A549 (cell line): ENCODE data around the gene ATP9A. TPM values are rescaled to one million over a fixed set of nuclear protein-coding genes. Genes with fewer than 3 reads are reported as not detected.

Source experiments
- ATAC-seq, 2 experiments: fragments of 200-7000 bp in 1 of 2; fragments of >200 bp in 1 of 2; cut with Nextera tagmentation in 1 of 2; cut with Tn5 transposase in 1 of 2; 3 replicates each; pipeline versions ENCODE4 v1.8.0 to v1.9.1; 2018 to 2020; ENCODE audit warnings: mild to moderate bottlenecking in 1 of 2, moderate library complexity in 1 of 2
- CTCF ChIA-PET: fragments of 300-600 bp; sonication (Branson Sonifier 250); formaldehyde crosslinking; extraction: SDS; loops from one replicate; lab custom pipeline; 2021; ENCODE audit warnings: antibody characterized with exemption, inconsistent platforms; lab: Yijun Ruan, JAX
- POLR2A ChIA-PET: fragments of 350-600 bp; formaldehyde crosslinking; extraction: SDS; loops from one replicate; lab custom pipeline; 2021; ENCODE audit warnings: antibody characterized with exemption, inconsistent platforms; lab: Yijun Ruan, JAX
- DNase-seq, 2 experiments: peaks; one replicate each; pipeline versions ENCODE4 v3.0.0 to v3.0.0-alpha.2; 2011 to 2016; ENCODE audit warnings: low read depth in 1 of 2, low spot score in 1 of 2
- FAIRE-seq: peaks from 2 replicates; lab custom pipeline; 2011; peaks lifted over from hg19 to GRCh38; lab: Jason Lieb, UNC
- H3K27ac ChIP-seq, 2 experiments: fragments of >200 bp; sonication (Bioruptor Twin); formaldehyde crosslinking; 3 replicates each; pipeline ENCODE4 v1.5.1; 2016 to 2017
- H3K4me1 ChIP-seq: fragments of >200 bp; sonication (Bioruptor Twin); formaldehyde crosslinking; 3 replicates; pipeline ENCODE4 v1.6.1; 2016
- H3K4me2 ChIP-seq: fragments of >200 bp; sonication (Bioruptor Twin); formaldehyde crosslinking; 3 replicates; pipeline ENCODE4 v1.6.1; 2016
- H3K4me3 ChIP-seq: fragments of >200 bp; sonication (Bioruptor Twin); formaldehyde crosslinking; 3 replicates; pipeline ENCODE4 v1.5.1; 2016
- H3K9me3 ChIP-seq: fragments of >200 bp; sonication (Bioruptor Twin); formaldehyde crosslinking; 3 replicates; pipeline ENCODE4 v1.6.1; 2016
- ATOH8 ChIP-seq: fragments of 250-450 bp; sonication (Bioruptor Pico); IDR thresholded peaks from 2 replicates; pipeline ENCODE4 v1.5.0; 2020; ENCODE audit warnings: low read depth, mild to moderate bottlenecking, moderate library complexity
- CBX2 ChIP-seq: fragments of 200-600 bp; sonication (generic); IDR thresholded peaks from 2 replicates; pipeline ENCODE4 v1.6.1; 2016; ENCODE audit warnings: low read depth, mild to moderate bottlenecking, borderline replicate concordance
- EHF ChIP-seq: fragments of 250-450 bp; sonication (Bioruptor Pico); IDR thresholded peaks from 2 replicates; pipeline ENCODE4 v1.5.0; 2020; ENCODE audit warnings: mild to moderate bottlenecking
- ESRRA ChIP-seq: fragments of 150-350 bp; IDR thresholded peaks from 2 replicates; pipeline ENCODE4 v1.6.1; 2014; ENCODE audit warnings: mild to moderate bottlenecking, low read length, borderline replicate concordance
- FOSL2 ChIP-seq, 2 experiments: fragments of 450-650 bp in 1 of 2; fragments of >200 bp in 1 of 2; sonication (Bioruptor Twin) in 1 of 2; formaldehyde crosslinking; IDR thresholded peaks; 2 replicates each; pipeline versions ENCODE4 v1.5.0 to v1.6.1; 2016 to 2020; ENCODE audit warnings: mild to moderate bottlenecking in 1 of 2, moderate library complexity in 1 of 2
- HEYL ChIP-seq: fragments of 250-450 bp; sonication (Bioruptor Pico); IDR thresholded peaks from 2 replicates; pipeline ENCODE4 v1.8.0; 2021; ENCODE audit warnings: mild to moderate bottlenecking, moderate library complexity
- HMGXB4 ChIP-seq: fragments of 250-450 bp; sonication (Bioruptor Pico); IDR thresholded peaks from 2 replicates; pipeline ENCODE4 v1.5.0; 2021; ENCODE audit warnings: mild to moderate bottlenecking, moderate library complexity, borderline replicate concordance
- MAX ChIP-seq: IDR thresholded peaks from 2 replicates; pipeline ENCODE4 v1.6.1; 2012
- NPAS2 ChIP-seq: fragments of 250-450 bp; sonication (Bioruptor Pico); IDR thresholded peaks from 2 replicates; pipeline ENCODE4 v1.8.0; 2022; ENCODE audit warnings: mild to moderate bottlenecking, moderate library complexity, borderline replicate concordance
- PBX3 ChIP-seq: IDR thresholded peaks from 2 replicates; pipeline ENCODE4 v1.6.1; 2012
- RARB ChIP-seq: fragments of 250-450 bp; sonication (Bioruptor Pico); IDR thresholded peaks from 2 replicates; pipeline ENCODE4 v1.8.0; 2021; ENCODE audit warnings: mild to moderate bottlenecking, moderate library complexity
- RCOR1 ChIP-seq: fragments of 150-350 bp; IDR thresholded peaks from 2 replicates; pipeline ENCODE4 v1.6.1; 2014; ENCODE audit warnings: antibody characterized with exemption, low read length, low read depth
- SMC3 ChIP-seq: fragments of >200 bp; sonication (Bioruptor Twin); formaldehyde crosslinking; IDR thresholded peaks from 3 replicates; pipeline ENCODE4 v1.6.1; 2018; ENCODE audit warnings: inconsistent platforms
- SREBF2 ChIP-seq: fragments of 450-650 bp; IDR thresholded peaks from 2 replicates; pipeline ENCODE4 v1.6.1; 2014; ENCODE audit warnings: mild to moderate bottlenecking, moderate library complexity
- TP53 ChIP-seq: fragments of 250-450 bp; sonication (Bioruptor Pico); IDR thresholded peaks from 2 replicates; pipeline ENCODE4 v1.5.0; 2021; ENCODE audit warnings: mild to moderate bottlenecking, moderate library complexity
- ZC3H11A ChIP-seq: fragments of 450-650 bp; IDR thresholded peaks from 2 replicates; pipeline ENCODE4 v1.6.1; 2014; ENCODE audit warnings: antibody characterized with exemption, mild to moderate bottlenecking
- ZFP36 ChIP-seq: fragments of 450-650 bp; IDR thresholded peaks from 2 replicates; pipeline ENCODE4 v1.6.1; 2014; ENCODE audit warnings: borderline replicate concordance; ENCODE audit not compliant: partially characterized antibody
- ZSCAN20 ChIP-seq: fragments of 250-450 bp; sonication (Bioruptor Pico); IDR thresholded peaks from 2 replicates; pipeline ENCODE4 v1.8.0; 2022; ENCODE audit warnings: mild to moderate bottlenecking, moderate library complexity
- WGBS: methylation state at CpG from one replicate; pipeline ENCODE4 v1.1.6; 2017; ENCODE audit errors: missing lambda C conversion rate; 5-methylcytosine and 5-hydroxymethylcytosine counted together
- polyA plus RNA-seq, 4 experiments: library from polyadenylated mRNA; depleted of rRNA in 3 of 4; stranded (reverse); fragments of >200 nt; fragmentation: RNase III in 1 of 4; extraction: RNeasy Plus Mini Kit Qiagen cat#74134 plus additional on column Dnase treatment in 1 of 4; gene quantifications; 2 replicates in 3 of 4; 3 replicates in 1 of 4; pipeline ENCODE4 v1.2.3, GENCODE V29; 2011 to 2017
- TF ChIP-seq, protein P1 (sequence below): fragments of 200-600 bp; sonication (generic); IDR thresholded peaks from 2 replicates; pipeline ENCODE4 v1.6.1; 2016; ENCODE audit warnings: antibody characterized with exemption, mild to moderate bottlenecking, moderate library complexity

ATP9A gene
- polyA plus RNA-seq, 2 of the 4 experiments (the other 2 are of a cell fraction) = 9.9 to 23.6 TPM

- TF ChIP-seq ATOH8 (CRISPR knock-in tag) (no peak), ZSCAN20 (CRISPR knock-in tag) (no peak), HEYL (no peak), SMC3 (no peak), ESRRA (no peak), RCOR1 (no peak), FOSL2 (IDR thresholded peaks at IDR 0.05) (no peak), FOSL2 (CRISPR knock-in tag; IDR thresholded peaks at IDR 0.05) (no peak)
Observed at GRCh38 chr20:51651921-51652549, 116.2 kb downstream of the ATP9A start (continued).

- H3K4me3 ChIP-seq = no peak overlapping the region
- DNase-seq (no peak), ATAC-seq (peak; percentile 35 to 64; a peak in 2 of 6 replicates), FAIRE-seq (no peak)
- no peaks in the 10 kb centered on the region for H3K9me3 ChIP-seq
- H3K4me2 ChIP-seq = 0 out of 3 replicates have a peak overlapping the region, but pooled peaks have one; percentile 32
- TF ChIP-seq CBX2 (no peak), SREBF2 (no peak), TP53 (CRISPR knock-in tag) (no peak), MAX (no peak), HMGXB4 (CRISPR knock-in tag) (no peak), EHF (no peak), NPAS2 (no peak), HEYL (no peak), ZFP36 (no peak), RARB (CRISPR knock-in tag) (no peak), ZC3H11A (no peak), PBX3 (no peak)
- TF ChIP-seq, protein P1, sequence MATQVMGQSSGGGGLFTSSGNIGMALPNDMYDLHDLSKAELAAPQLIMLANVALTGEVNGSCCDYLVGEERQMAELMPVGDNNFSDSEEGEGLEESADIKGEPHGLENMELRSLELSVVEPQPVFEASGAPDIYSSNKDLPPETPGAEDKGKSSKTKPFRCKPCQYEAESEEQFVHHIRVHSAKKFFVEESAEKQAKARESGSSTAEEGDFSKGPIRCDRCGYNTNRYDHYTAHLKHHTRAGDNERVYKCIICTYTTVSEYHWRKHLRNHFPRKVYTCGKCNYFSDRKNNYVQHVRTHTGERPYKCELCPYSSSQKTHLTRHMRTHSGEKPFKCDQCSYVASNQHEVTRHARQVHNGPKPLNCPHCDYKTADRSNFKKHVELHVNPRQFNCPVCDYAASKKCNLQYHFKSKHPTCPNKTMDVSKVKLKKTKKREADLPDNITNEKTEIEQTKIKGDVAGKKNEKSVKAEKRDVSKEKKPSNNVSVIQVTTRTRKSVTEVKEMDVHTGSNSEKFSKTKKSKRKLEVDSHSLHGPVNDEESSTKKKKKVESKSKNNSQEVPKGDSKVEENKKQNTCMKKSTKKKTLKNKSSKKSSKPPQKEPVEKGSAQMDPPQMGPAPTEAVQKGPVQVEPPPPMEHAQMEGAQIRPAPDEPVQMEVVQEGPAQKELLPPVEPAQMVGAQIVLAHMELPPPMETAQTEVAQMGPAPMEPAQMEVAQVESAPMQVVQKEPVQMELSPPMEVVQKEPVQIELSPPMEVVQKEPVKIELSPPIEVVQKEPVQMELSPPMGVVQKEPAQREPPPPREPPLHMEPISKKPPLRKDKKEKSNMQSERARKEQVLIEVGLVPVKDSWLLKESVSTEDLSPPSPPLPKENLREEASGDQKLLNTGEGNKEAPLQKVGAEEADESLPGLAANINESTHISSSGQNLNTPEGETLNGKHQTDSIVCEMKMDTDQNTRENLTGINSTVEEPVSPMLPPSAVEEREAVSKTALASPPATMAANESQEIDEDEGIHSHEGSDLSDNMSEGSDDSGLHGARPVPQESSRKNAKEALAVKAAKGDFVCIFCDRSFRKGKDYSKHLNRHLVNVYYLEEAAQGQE = no peak
- CTCF ChIA-PET = interaction anchor here (0.8 to 4.0 kb wide), 2 partner anchors 11 to 433 kb away, joined by 6 to 20 read pairs; no protein-coding TSS in a partner anchor
- POLR2A ChIA-PET = no interaction called here
- WGBS = 86% methylated on average over 5 of the region's 5 CpGs
- peak overlapping the region; percentile 42 to 70 for H3K27ac ChIP-seq
- H3K4me1 ChIP-seq = peaks cover 8% of the 10 kb centered on the region; the same call in 2 of the 3 replicates
Observed at GRCh38 chr20:51650685-51651134, 117.5 kb downstream of the ATP9A start.
